Measurements from ENCODE around the gene SYCP2L. TPM values are rescaled to one million over a fixed set of nuclear protein-coding genes. Genes with fewer than 3 reads are reported as not detected.
A peak's percentile ranks its signal among the peaks of the same experiment; 100 is the strongest.
"Not testable (repeated sequence)": the region's sequence is repeated elsewhere in the genome, so short reads cannot be mapped to it uniquely, and the experiment has no call there.

SYCP2L gene
- under 1 TPM in 1 of 2 donors, not detected in 1; 0.18 TPM for total RNA-seq
- long read RNA-seq = 0 reads

DNA sequence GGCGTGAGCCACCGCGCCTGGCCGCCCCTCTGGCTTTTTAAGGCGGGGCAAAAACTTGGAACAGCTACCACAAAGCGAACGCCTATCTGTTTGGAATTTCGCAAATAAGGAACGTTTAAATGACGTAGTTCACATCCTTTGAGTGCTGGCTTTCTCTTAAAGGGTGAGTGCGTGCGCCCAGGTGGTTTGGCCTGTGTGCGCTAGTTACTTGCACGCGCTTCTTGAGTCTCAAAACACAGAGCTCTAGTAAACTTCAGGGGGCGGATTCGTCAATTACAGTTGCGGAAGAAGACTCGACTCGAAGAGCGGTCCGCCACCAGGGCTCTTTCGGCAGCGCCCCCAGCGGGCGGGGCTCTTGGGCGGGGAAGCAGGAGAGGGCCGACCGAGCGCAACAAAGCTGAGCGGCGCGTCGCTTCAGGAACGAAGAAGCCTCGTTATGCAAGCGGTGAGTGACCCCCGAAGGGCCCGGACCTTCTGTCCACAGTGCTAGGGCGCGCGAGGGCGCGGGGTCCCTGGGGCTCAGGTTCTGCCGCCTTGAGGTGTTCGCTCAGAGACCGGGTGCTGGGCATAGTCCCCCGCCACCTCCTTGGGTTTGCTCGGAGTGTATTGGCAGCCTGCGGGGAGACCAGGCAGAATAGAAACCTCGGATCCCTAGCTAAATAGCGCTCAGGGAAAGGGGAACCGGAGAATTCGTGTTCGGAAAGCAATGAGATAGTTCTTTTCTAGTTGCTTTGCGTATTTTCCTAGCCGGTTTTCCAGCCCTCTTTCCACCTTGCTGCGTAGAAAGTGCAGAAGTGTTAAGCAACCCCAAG lies at the start of gene SYCP2L:
Gene SYCP2L (plus strand): TSS at position 362 of the 812 bp plus-strand sequence. CDS start 75 bp downstream, at position 437.
- intact Hi-C loops (cut with DNase I, micrococcal nuclease) = no loop called here
- DNase-seq (peak in 1 of 2 donors; percentile 29), ATAC-seq (no peak)

GRCh38 chr6:10837622-10837994 lies 49.2 kb upstream of the SYCP2L start:
- intact Hi-C loops (cut with DNase I, micrococcal nuclease) = no loop called here
- ATAC-seq (peak; percentile 4), DNase-seq (no peak)

GRCh38 chr6:10837995-10838793 lies 48.7 kb upstream of the SYCP2L start, which contains the start of gene MAK:
Gene MAK (minus strand): TSS chr6:10838539. CDS start chr6:10830648, 7,891 bp downstream.
- intact Hi-C loops (cut with DNase I, micrococcal nuclease) = no loop called here
- ATAC-seq (peak; percentile 99), DNase-seq (peak; percentile 87)

DNA sequence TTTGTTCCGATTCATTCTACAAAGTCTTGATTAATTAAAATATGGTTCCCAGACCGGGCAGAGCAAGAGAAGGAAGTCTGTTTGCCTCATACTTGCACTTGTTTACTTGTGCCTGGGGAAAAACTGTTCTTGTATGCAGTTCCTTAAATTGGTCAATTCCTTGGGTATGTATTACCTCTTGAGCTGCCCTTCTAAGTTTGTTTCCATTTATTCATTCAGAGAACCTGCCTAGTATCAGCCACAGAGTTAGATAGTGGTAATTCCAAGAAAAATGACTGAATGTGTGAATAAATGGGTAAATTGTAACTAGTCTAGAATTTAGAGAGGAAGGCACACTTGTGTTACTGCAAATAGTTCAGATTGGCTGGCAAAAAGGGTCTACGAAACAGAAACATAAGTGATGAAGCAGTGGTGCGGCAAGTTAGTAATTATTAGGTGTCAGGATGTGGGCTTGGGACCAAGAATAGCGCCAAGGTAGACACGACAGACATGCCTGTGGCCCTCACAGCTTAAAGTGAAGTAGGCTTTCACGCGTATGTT lies 48.0 kb upstream of the SYCP2L start:
- no peak for DNase-seq
- ATAC-seq = peak; percentile 44
- intact Hi-C loops (cut with DNase I, micrococcal nuclease) = no loop called here

GRCh38 chr6:10843554-10843953 lies 43.3 kb upstream of the SYCP2L start:
- intact Hi-C loops (cut with DNase I, micrococcal nuclease) = no loop called here
- DNase-seq = no peak
- no peak for ATAC-seq

GRCh38 chr6:10847684-10848083 lies 39.2 kb upstream of the SYCP2L start:
- intact Hi-C loops (cut with DNase I, micrococcal nuclease) = no loop called here
- ATAC-seq (no peak), DNase-seq (no peak)

DNA sequence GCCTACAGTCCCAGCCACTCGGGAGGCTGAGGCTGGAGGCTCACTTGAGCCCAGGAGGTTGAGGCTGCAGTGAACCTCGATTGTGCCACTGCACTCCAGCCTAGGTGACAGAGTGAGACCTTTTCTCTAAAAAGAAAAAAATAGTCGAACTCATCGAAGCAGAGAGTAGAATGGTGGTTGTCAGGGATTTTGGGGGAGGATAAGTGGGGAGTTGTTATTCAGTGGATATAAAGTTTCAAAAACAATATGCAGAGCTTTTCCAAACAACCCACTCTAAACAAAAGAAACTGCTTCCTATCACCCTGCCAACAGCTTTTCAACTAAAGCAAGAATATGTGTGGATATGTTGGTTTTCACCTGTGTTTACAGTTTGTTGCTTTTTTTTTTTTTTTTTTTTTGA lies 37.0 kb upstream of the SYCP2L start:
- intact Hi-C loops (cut with DNase I, micrococcal nuclease) = no loop called here
- ATAC-seq = no peak
- DNase-seq = no peak

DNA sequence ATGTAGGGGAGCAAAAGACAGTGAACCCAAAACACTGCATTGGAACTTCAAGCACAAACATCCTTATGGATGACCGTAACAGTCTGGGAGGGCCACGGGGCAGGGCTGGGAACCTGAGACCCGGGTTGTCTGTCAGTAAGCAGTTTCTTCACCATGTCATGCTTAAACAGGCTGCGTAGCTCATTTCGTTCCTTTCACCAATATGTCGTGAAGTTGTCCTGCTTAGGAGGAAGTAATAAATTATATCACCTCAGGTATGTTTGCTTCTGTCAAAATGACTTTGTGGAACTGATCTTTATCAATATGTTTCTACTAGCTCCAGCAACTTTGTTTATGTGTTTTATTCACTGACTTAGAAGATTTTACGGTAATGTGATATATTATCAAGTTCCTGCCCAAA lies 36.1 kb upstream of the SYCP2L start:
- ATAC-seq (no peak), DNase-seq (no peak)
- intact Hi-C loops (cut with DNase I, micrococcal nuclease) = no loop called here

DNA sequence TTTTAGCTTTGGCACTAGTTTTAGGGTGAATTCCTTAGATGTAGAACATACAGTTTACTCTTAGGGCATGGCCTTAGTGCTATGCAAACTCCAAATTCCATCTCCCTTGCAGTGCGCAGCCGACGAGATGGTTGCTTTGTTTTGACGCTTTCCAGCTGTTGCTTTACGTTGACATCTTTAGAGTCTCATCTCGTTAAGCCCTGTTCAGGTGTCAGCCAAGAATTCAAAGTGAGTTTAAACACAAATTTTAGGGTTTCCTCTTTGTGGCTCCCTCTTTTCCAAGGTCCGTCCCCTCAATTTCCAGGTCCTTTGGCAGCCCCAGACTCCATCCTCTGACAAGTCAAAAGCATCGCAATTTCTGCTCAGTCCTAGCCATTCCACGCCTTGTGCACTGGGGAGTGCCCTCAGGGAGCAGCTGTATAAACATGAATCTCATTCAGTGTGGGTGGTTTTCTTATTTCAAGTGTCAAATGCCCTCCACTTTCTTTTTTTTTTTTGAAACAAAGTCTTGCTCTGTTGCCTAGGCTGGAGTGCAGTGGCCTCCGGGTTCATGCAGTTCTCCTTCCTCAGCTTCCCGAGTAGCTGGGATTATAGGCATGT lies 34.4 kb upstream of the SYCP2L start:
- DNase-seq = no peak

DNA sequence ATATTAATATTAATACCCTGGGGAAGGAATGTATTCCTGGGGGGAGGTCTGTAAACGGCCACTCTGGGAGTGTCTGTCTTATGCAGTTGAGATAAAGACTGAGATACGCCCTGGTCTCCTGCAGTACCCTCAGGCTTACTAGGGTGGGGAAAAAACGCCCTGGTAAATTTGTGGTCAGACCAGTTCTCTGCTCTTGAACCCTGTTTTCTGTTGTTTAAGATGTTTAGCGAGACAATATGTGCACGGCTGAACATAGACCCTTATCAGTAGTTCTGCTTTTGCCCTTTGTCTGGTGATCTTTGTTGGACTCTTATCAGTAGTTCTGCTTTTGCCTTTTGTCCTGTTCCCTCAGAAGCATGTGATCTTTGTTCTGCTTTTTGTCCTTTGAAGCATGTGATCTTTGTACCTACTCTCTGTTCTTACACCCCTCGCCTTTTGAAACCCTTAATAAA lies 33.0 kb upstream of the SYCP2L start:
- DNase-seq; ATAC-seq; intact Hi-C loops (cut with DNase I, micrococcal nuclease): not testable (repeated sequence)

More for the DNA sequence above, 34.4 kb upstream of the SYCP2L start:
- no peak for ATAC-seq
- intact Hi-C loops (cut with DNase I, micrococcal nuclease) = no loop called here

- ATAC-seq = no peak
- DNase-seq = no peak
- intact Hi-C loops (cut with DNase I, micrococcal nuclease) = no loop called here
These were observed 31.8 kb upstream of the SYCP2L start for GRCh38 chr6:10854922-10855632.

GRCh38 chr6:10857259-10857658 lies 29.6 kb upstream of the SYCP2L start:
- ATAC-seq = no peak
- intact Hi-C loops (cut with DNase I, micrococcal nuclease) = no loop called here

GRCh38 chr6:10861086-10861485 lies 25.8 kb upstream of the SYCP2L start:
- no peak for DNase-seq
- intact Hi-C loops (cut with DNase I, micrococcal nuclease) = no loop called here
- no peak for ATAC-seq

More at GRCh38 chr6:10857259-10857658, 29.6 kb upstream of the SYCP2L start:
- no peak for DNase-seq

GRCh38 chr6:10862361-10862760 lies 24.5 kb upstream of the SYCP2L start:
- ATAC-seq = no peak
- intact Hi-C loops (cut with DNase I, micrococcal nuclease) = no loop called here

DNA sequence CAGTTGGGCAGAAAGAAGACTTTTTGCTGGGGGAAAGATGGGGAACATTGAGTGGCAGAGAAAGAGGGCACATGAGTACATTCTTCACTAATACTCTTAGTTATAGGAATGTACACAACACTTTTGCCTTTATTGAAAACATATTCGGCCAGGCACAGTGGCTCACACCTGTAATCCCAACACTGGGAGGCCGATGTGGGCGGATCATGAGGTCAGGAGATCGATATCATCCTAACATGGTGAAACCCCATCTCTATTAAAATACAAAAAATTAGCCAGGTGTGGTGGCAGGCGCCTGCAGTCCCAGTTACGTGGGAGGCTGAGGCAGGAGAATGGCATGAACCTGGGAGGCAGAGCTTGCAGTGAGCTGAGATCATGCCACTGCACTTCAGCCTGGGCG lies 23.8 kb upstream of the SYCP2L start:
- ATAC-seq; DNase-seq; intact Hi-C loops (cut with DNase I, micrococcal nuclease): not testable (repeated sequence)

More at GRCh38 chr6:10862361-10862760, 24.5 kb upstream of the SYCP2L start:
- DNase-seq = no peak

DNA sequence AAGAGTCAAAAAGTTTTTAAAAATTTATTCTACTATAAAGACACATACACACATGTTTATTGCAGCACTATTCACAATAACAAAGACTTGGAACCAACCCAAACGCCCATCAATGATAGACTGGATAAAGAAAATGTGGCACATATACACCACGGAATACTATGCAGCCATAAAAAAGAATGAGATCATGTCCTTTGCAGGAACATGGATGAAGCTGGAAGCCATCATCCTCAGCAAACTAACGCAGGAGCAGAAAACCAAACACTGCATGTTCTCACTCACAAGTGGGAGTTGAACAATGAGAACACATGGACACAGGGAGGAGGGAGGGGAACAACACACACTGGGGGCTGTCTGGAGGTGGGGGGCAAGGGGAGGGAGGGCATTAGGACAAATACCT lies 20.1 kb upstream of the SYCP2L start:
- ATAC-seq = not testable (repeated sequence)

GRCh38 chr6:10867952-10868351 lies 18.9 kb upstream of the SYCP2L start:
- intact Hi-C loops (cut with DNase I, micrococcal nuclease) = no loop called here
- no peak for ATAC-seq

More for the DNA sequence above, 20.1 kb upstream of the SYCP2L start:
- DNase-seq; intact Hi-C loops (cut with DNase I, micrococcal nuclease): not testable (repeated sequence)

DNA sequence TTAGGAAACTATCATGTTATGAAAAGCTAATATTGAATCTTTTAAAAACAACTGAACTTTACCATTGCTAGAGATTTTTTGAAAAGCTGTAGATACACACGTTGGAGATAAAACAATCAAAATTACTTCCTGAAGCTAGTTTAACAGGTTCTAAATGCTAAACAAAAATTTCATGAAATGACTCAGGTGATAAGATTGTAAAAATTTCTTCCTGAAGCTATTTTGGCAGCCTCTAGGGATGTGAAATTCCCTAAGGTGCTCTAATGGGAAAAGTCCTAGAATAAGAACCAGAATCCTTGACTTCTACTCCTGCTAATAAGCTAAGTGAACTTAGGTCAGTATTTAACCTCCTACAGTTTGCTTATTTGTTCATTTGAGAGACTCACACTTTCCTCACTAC lies 13.5 kb upstream of the SYCP2L start:
- intact Hi-C loops (cut with DNase I, micrococcal nuclease) = no loop called here
- ATAC-seq (no peak), DNase-seq (no peak)

More at GRCh38 chr6:10867952-10868351, 18.9 kb upstream of the SYCP2L start:
- no peak for DNase-seq

Data from left colon (tissue), 2 donors.